GM10847 (cell line): ENCODE data around the gene GRIN3A.

Source experiments
- POLR2A ChIP-seq: IDR thresholded peaks from 2 replicates; pipeline ENCODE4 v1.6.1; 2011; ENCODE audit not compliant: insufficient read length; ENCODE audit errors: extremely low read depth

Gene GRIN3A

DNA sequence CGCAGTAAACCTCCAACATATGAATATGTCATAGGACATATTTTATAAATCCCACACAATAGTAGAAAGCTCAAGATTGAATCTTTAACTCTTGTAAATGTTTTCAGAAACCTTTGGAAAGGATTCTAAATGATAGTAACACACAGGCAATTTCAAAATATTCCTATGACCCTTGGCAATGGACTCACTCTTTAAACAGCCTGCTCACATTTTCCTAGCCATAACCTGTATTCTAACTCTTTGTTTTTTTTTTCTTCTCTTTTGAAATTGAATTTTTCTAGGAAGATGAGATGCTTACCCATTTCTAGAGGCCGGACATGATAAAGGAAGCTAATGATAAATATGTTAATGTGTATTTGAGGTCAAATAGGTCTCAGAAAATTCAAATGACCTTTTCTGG lies 29.6 kb downstream of the GRIN3A start:
- TF ChIP-seq POLR2A, result no peak

DNA sequence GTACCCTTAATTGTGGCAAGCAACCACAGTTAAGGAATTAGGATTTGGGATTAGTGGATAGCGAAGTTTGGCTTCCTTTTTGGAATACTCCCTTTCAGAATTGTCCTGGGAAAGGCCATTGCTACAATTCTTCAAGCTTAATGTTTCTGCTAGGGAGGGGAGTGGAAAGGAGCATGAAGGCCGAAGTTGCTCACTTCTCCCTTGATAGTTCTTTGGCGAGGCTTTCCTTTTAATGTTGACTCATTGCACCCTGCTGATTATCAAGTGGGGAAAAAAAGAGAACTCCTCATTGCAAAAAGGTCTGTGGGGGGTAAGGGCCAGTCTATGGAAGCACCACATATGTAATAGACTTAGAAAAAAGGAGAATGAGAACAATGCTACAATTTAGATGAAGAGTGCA lies 30.7 kb downstream of the GRIN3A start:
- no peak for TF ChIP-seq POLR2A

DNA sequence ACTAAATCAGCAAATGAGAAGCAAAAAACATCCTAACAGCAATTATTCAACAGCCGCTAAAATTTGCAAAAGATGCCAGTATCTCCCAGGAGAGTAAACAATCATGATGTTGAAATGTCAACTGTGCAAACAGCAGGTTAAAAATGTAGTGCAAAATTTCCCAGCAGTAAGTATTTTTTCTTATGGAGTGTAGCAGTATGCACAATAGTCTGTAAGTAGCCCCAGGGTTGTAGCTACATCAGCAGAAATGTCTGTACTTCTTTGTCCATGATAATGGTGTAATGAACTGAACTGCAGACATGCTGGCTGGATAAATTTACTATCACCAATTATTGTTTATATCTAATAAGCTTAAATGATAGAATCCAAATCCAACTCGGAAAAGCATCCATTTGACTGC lies 31.4 kb downstream of the GRIN3A start:
- no peak for TF ChIP-seq POLR2A

DNA sequence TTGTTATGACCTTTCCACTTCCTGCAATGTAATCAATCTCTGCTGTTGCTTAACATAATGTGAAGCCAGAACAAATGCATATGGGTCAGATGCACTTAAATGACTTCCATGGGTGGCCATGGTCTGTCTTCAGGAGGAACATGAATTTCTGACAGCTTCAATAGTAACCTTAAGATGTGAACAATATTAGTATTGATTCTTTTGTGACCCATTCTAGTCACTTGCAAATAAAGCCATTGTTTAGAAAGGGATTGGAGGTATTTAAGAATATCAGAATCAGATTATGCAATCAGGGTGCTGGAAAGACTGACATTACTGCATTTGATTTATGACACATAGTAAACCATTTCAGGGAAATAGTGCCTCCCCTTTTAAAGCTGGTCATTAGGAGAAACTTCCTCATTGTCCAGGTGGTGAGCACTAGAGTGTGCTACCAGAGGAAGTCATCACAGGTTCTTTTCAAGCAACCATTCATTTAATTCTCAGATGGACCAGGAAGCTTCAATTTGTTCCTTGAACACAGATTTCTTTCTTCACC lies 32.1 kb downstream of the GRIN3A start:
- TF ChIP-seq POLR2A, result no peak

DNA sequence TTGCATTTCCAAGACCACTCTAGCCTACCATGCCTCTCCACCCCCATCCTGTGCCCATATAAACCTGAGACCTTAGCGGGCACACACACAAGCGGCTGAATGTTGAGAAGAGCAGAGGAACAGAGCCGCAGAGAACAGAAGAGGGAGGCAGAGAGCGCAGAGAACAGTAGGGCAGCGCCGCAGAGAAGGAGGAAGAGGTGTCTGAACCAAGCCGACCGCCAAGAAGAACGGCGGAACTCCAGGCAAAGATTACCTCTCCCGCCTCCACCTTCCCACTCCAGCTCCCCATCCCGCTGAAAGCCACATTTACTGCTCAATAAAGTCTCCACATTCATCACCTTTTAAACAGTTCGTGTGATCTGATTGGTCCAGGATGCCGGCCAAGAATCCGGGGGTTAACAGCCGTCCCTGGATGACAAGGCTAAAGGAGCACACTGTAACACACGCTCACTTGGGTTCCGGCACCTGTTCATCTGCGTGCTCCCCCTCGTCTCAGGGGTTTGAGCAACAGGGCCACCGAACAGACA lies 33.2 kb downstream of the GRIN3A start:
- TF ChIP-seq POLR2A, result no peak

DNA sequence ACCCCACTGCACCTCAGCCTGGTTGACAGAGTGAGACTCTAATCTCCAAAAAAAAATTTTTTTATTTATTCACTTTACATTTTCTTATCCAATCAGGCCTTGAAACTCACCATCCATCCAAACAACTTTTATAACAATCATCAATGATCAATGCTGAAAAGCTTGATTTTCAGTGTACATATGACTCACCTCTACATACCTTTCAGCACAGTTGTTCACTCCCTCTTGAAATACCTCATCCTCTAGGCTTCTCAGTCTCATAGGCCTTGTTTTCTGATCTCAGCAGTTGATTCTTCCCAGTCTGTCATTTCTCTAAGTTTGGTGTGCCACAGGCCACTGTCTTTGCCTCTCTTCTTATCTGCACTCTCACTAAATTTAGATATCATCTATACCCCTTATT lies 36.2 kb downstream of the GRIN3A start:
- TF ChIP-seq POLR2A, result no peak

DNA sequence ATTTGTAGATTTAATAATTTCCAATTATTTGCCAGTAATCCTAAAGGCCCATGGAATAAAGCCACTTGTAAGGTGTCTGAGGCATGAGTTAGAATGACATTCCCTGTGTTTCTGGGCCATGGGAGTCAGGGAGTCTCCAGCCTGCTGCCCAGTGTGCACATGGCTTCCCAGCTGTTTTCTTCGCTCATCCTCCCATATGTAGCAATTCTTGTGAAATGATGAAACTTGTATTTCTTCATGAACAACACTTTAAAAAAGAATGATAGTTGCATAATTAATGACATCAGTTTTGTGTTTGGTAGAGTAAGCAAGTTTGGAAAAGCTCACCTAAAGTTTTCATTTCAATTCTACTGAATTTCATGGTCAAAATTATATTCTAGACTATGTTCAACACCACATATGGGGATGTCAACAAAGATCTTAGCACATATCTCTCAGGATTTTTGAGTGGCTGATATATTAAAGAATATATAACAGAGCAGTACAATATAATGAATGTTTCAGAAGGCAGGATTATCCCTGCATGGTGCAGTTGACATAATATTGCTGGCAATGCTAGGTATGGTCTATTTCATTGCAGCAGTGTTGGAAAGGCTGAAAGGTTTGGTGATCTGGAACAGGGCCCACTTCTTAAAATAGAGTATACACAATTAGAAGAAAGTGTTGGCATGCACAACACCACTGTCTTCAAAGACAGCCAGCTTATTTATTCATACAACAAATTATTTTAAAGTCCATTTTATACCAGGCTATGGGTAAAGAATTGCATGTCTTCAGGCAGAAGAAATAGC lies 44.7 kb downstream of the GRIN3A start:
- TF ChIP-seq POLR2A, result no peak

DNA sequence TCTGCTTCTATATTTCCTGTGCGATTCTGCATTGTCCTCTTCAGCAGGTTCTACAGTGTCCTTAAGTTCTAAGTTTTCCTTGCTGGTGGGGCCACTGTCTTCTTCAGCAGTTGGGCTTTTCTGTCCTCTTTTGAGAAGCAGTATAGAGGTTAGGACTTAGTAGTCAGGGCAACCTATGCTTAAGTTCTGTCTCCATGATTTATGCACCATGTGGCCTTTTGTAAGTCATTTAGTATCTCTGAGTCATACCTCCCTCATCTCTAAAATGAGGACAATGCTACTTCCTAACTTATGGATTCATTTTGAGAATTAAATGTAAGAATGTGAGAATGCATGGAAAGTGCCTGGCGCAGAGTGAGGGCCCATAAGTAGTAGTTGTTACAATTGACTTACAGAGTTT lies 46.8 kb downstream of the GRIN3A start:
- no peak for TF ChIP-seq POLR2A

DNA sequence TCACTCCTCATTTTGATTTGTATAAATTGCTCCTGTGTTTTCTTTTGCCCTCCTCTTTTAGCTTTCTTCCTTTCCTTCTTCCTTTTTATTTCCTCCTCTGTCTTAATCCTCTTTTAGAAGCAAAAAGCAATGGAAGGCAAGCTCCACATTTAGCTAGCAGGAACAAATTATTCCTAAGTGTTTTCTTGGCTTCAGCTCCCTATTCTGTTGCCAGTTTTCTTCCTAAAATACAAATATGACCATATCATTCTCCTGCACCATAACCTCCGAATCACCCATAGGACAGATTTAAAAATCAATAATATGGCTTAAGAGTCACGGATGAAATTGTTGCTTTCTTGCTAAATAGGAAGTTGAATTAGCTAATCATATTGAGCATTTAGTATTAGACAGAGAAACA lies 49.4 kb downstream of the GRIN3A start:
- TF ChIP-seq POLR2A, result no peak

DNA sequence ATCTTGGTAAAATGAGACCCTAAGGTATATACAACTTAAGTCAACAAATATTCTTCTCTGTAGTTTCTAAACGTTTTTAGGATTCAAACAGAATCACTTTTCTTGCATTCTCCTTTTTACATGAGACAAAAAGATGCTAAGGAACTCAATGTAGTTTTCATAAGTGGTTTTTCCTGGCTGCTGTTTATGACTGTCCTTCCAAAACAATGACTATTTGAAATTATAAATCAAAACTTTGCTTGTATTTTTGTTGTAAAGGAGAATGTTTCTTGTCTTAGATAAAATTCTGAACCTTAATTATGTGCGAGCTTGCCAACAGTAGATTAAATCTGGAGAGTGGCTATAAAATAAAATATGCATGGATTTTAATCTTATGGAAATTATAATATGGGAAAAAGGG lies 53.8 kb downstream of the GRIN3A start:
- TF ChIP-seq POLR2A, result no peak

DNA sequence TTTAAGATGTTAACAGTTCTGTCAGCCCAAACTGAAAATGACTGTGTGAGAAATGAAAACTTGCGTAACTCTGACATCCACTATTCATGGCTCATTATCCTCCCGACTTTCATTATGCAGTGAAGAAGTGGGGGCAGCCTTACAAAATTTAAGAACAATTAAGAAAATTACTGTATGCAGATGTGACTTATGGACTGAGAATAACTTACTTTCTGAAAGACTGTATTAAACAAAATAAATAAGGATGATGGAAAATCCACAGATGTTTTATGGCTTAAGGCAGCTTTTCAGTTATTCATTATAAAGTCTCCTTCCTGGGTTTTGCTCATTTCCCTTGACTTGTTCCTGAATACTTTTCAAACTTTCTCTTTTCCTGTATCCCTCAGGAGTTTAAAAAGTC lies 55.2 kb downstream of the GRIN3A start:
- TF ChIP-seq POLR2A, result no peak

DNA sequence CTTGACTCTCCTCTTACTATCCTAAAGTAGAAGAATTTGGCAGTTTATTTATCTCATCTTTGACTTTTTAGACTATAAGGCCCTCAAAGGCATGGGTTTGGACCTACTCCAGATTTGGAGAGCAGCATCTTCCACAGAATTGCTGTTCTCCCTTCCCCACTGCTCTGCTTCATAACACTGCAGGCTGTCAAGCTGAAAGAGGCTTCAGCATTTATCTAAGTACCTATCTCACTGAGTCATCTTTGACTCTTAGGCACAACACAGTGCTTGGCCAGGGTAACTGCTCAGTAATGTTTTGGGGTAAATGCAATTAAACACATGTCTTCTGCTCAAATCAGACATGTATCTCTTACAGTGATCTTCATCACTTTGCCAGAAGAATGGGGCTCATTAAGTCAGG lies 60.6 kb downstream of the GRIN3A start:
- no peak for TF ChIP-seq POLR2A

DNA sequence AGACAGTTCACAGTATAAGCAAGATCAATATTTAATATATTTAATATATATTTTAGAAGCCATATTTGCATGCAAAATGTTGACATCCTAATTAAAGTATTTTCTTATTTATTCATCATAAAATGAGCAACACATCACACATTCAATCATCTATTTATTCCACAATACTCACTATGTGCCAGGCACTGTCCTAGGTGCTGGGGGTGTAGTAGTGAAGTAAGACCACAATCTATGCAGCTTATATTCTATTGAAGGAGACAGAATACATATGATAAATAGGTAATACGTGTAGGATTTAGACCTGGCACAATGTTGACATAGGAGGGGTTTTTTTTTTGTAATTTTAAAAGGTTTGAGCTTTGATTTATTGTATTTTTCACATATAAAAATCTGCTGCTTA lies 63.1 kb downstream of the GRIN3A start:
- TF ChIP-seq POLR2A, result no peak

DNA sequence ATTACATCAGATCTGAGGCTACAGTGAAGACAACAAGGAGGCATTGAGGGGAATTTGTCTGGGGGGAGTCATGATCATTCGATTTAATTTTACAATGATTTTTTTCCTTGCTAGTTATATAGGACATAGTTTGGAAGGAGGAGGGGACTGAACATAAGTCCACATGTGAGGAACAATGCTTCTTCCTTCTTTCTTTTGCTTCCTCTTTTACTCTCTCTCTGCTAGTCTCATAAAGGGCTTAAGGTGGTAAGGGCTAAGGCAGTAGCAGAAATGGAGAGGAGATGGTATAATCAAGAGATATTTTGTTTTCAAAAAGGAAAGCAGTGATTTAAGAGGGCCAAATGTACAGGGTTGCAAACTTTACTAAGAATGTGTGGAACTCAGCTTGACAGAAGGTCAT lies 64.3 kb downstream of the GRIN3A start:
- no peak for TF ChIP-seq POLR2A

DNA sequence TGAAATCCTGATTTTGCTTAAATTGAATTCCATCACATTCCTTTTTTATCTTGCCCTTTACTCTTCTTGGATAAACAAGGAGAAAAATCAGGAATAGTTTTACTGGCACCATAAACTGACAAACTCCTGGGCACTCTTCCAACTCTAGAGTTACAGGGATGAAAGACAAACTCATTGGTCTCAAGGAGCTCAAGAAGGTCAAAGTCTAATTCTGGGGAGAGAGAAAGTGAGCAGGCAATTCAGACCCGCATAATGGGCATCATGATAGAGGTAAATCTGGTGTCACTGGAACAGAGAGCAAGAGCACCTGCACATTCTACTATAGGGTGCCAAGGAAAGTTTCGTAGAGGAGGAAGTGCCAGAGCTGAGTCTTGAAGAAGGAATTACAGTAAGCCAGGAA lies 64.8 kb downstream of the GRIN3A start:
- no peak for TF ChIP-seq POLR2A

DNA sequence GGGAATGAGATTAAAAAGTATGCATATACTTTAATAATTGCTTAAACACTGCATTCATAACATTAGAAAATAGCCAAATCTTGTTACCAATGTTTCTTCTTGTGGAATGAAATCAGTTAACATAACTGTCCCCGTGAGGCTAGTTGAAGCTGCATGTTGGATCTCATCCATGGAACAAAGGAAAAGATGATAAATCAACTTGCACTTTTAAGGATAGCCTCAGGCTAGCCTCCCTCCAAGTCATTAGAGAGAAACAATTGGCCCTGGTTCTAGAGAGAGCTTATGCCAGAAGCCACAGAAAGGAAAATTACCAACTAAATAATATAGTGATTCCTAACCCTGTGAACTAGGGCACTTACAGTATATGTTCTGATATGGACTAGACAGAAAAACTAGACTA lies 66.9 kb downstream of the GRIN3A start:
- TF ChIP-seq POLR2A, result no peak

DNA sequence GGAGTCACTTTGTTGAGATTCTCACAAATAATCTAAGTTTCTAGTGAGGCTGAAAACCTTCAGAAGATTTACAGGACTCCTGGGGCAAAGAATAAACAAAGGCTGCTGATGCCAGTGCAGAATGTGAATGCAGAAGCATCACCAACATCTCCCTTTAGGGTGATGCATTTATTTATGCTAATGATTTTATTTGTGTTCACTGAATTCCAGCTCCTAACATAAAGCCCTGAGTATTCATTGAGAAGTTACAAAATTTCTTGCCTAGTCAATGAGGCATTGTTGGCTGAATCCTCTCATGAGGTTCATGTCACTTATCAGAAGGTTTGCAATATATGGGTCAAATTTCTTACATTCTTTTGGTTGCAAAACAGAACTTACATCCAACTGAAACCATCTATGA lies 70.0 kb downstream of the GRIN3A start:
- no peak for TF ChIP-seq POLR2A
